Measurements from ENCODE around the gene NPAS3.

Gene NPAS3

DNA sequence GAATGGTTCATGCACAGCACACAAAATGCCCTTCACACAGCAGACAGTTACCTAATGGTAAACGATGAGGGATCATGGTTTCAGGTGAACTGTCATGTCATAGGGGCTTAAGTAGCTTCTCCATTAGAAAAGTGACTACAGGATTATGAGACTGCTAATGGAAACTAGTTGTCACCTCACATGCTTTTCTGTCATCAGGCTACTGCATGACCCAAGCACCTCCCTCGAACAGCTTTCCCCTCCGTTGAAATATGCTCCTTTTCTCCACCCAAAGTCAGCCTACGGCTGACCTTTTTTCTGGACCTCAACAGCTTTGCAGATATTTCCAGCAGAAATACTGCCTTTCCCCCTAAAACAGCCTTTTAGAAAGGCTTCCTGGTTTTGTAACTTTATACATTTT lies 544.9 kb downstream of the NPAS3 start:
- Histone ChIP-seq H3K18ac (ENCODE audit: low read length) (no peak overlapping the region), H2BK120ac (ENCODE audit: insufficient read depth, low read length, poor library complexity) (no peak overlapping the region), H4K8ac (ENCODE audit: low read depth, low read length) (no peak overlapping the region), H4K91ac (ENCODE audit: low read depth, low read length) (no peak overlapping the region), H2AFZ (ENCODE audit: insufficient read depth, low read length, poor library complexity) (no peak overlapping the region), H3K27ac (ENCODE audit: low read depth, low read length) (no peak overlapping the region), H3K4ac (ENCODE audit: low read depth, low read length) (no peak overlapping the region), H2BK12ac (ENCODE audit: low read length) (no peak overlapping the region), H2AK5ac (ENCODE audit: low read length) (no peak overlapping the region), H2BK5ac (ENCODE audit: low read depth, low read length, poor library complexity) (no peak overlapping the region), H3K9ac (ENCODE audit: low read length) (no peak overlapping the region), H3K36me3 (ENCODE audit: control insufficient read depth in 1 of 2, insufficient read depth in 2 of 2, low read length in 2 of 2) (no peaks in the 10 kb centered on the region), H3K4me2 (ENCODE audit: low read length) (no peak overlapping the region), H3K79me1 (ENCODE audit: low read length) (no peaks in the 10 kb centered on the region), H3K79me2 (ENCODE audit: control insufficient read depth, insufficient read depth, low read length, poor library complexity) (no peaks in the 10 kb centered on the region), H3K23ac (ENCODE audit: low read length) (no peak overlapping the region), H3K14ac (ENCODE audit: low read length) (no peak overlapping the region), H4K12ac (ENCODE audit: low read depth, low read length) (no peak overlapping the region), H3K4me1 (ENCODE audit: control insufficient read depth in 1 of 2, insufficient read depth in 2 of 2, low read length in 2 of 2) (no peaks in the 10 kb centered on the region), H3K27me3 (ENCODE audit: insufficient read depth, low read length) (no peaks in the 10 kb centered on the region), H3K4me3 (ENCODE audit: low read depth, low read length) (no peak overlapping the region), H3K9me3 (ENCODE audit: insufficient read depth, low read depth, low read length) (no peaks in the 10 kb centered on the region)
- WGBS (ENCODE audit: extremely low coverage, insufficient coverage, insufficient read length), result no CpG with 5 or more reads among the region's 4 CpGs
- DNase-seq, result no peak

DNA sequence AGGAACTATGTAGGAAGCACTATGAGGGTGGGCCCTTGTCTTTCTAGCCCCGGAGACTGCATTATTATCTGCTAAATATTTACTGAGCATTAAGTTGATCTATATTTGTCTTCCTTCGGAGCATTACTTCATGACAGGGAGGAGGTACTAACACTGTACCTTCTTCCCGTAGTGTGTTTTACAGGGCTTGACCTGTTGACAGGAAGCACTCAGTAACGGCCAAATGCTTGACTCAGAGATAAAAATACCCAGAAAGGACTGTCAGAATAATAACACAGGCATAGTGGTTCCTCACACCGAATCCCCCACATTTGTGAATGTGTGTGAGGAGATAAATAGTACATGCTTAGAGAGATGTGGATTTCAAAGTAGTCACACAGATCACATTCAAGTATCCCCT lies 545.6 kb downstream of the NPAS3 start:
- Histone ChIP-seq H3K23ac (ENCODE audit: low read length) (no peak overlapping the region), H2BK12ac (ENCODE audit: low read length) (no peak overlapping the region), H2BK5ac (ENCODE audit: low read depth, low read length, poor library complexity) (no peak overlapping the region), H4K91ac (ENCODE audit: low read depth, low read length) (no peak overlapping the region), H3K4me2 (ENCODE audit: low read length) (no peak overlapping the region), H3K18ac (ENCODE audit: low read length) (no peak overlapping the region), H3K27ac (ENCODE audit: low read depth, low read length) (no peak overlapping the region), H3K14ac (ENCODE audit: low read length) (no peak overlapping the region), H3K9me3 (ENCODE audit: insufficient read depth, low read depth, low read length) (no peaks in the 10 kb centered on the region), H3K4me3 (ENCODE audit: low read depth, low read length) (no peak overlapping the region), H3K9ac (ENCODE audit: low read length) (no peak overlapping the region), H3K36me3 (ENCODE audit: control insufficient read depth in 1 of 2, insufficient read depth in 2 of 2, low read length in 2 of 2) (no peaks in the 10 kb centered on the region), H2AK5ac (ENCODE audit: low read length) (no peak overlapping the region), H3K79me2 (ENCODE audit: control insufficient read depth, insufficient read depth, low read length, poor library complexity) (no peaks in the 10 kb centered on the region), H4K12ac (ENCODE audit: low read depth, low read length) (no peak overlapping the region), H3K79me1 (ENCODE audit: low read length) (no peaks in the 10 kb centered on the region), H3K4ac (ENCODE audit: low read depth, low read length) (no peak overlapping the region), H3K4me1 (ENCODE audit: control insufficient read depth in 1 of 2, insufficient read depth in 2 of 2, low read length in 2 of 2) (no peaks in the 10 kb centered on the region), H4K8ac (ENCODE audit: low read depth, low read length) (no peak overlapping the region), H3K27me3 (ENCODE audit: insufficient read depth, low read length) (no peaks in the 10 kb centered on the region), H2BK120ac (ENCODE audit: insufficient read depth, low read length, poor library complexity) (no peak overlapping the region), H2AFZ (ENCODE audit: insufficient read depth, low read length, poor library complexity) (no peak overlapping the region)
- WGBS (ENCODE audit: extremely low coverage, insufficient coverage, insufficient read length), result no CpG with 5 or more reads among the region's 5 CpGs
- DNase-seq, result no peak

DNA sequence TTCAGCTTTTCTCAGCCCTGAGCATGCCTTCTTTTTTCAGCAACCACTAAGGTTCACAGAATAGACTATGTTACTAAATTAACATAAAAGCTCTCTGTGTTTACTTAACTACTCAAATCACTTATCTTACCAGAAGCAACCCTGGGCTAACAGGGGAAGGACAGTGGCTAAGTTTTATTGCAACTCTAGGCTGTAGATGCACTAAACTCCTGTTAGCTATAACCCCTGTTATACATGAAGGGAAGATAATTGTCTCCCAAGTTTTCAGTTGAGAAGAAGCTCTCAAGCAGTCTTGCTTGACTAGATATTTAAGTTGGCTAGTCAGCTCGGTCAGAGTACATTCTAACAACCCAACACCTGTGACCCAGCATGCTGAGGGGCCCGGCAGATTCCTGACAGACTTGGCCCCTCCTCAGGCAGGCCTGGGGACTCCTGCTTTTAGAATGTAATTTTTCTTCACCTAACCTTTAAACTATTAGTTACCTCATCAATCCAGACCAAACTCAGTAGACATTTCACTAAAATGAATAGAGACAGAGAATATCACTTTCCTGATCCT lies 547.7 kb downstream of the NPAS3 start:
- Histone ChIP-seq H2AFZ (ENCODE audit: insufficient read depth, low read length, poor library complexity) (no peak overlapping the region), H3K9ac (ENCODE audit: low read length) (no peak overlapping the region), H2BK12ac (ENCODE audit: low read length) (no peak overlapping the region), H3K18ac (ENCODE audit: low read length) (no peak overlapping the region), H3K14ac (ENCODE audit: low read length) (no peak overlapping the region), H4K91ac (ENCODE audit: low read depth, low read length) (no peak overlapping the region), H3K27ac (ENCODE audit: low read depth, low read length) (no peak overlapping the region), H4K12ac (ENCODE audit: low read depth, low read length) (no peak overlapping the region), H3K23ac (ENCODE audit: low read length) (no peak overlapping the region), H3K4me3 (ENCODE audit: low read depth, low read length) (no peak overlapping the region), H3K4me1 (ENCODE audit: control insufficient read depth in 1 of 2, insufficient read depth in 2 of 2, low read length in 2 of 2) (no peaks in the 10 kb centered on the region), H2BK5ac (ENCODE audit: low read depth, low read length, poor library complexity) (no peak overlapping the region), H4K8ac (ENCODE audit: low read depth, low read length) (no peak overlapping the region), H2AK5ac (ENCODE audit: low read length) (no peak overlapping the region), H3K27me3 (ENCODE audit: insufficient read depth, low read length) (no peaks in the 10 kb centered on the region), H2BK120ac (ENCODE audit: insufficient read depth, low read length, poor library complexity) (no peak overlapping the region), H3K4ac (ENCODE audit: low read depth, low read length) (no peak overlapping the region), H3K9me3 (ENCODE audit: insufficient read depth, low read depth, low read length) (no peaks in the 10 kb centered on the region), H3K4me2 (ENCODE audit: low read length) (no peak overlapping the region), H3K79me1 (ENCODE audit: low read length) (no peaks in the 10 kb centered on the region), H3K36me3 (ENCODE audit: control insufficient read depth in 1 of 2, insufficient read depth in 2 of 2, low read length in 2 of 2) (no peaks in the 10 kb centered on the region), H3K79me2 (ENCODE audit: control insufficient read depth, insufficient read depth, low read length, poor library complexity) (no peaks in the 10 kb centered on the region)
- DNase-seq, result no peak
- no CpG with 5 or more reads among the region's 2 CpGs for WGBS (ENCODE audit: extremely low coverage, insufficient coverage, insufficient read length)

DNA sequence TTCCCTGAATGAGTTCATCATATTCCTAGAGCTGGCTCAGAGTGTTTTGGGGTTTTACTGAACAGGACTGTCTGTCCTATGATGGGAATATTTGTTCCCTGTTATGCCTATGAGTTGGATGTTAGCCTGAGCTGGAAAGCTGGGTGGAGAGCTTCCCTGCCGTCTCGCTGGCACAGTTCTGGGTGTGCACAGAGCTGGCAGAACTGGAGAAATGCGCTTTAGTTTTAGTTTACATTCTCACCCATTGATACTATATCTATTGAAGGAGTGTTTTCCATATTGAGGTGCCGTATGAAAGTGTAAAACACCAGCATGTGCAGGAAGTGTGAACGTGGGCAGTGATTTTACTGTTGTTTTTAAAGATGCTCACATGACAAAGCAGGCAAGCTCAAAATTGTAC lies 549.9 kb downstream of the NPAS3 start:
- no CpG with 5 or more reads among the region's 5 CpGs for WGBS (ENCODE audit: extremely low coverage, insufficient coverage, insufficient read length)
- Histone ChIP-seq H3K4me2 (ENCODE audit: low read length) (no peak overlapping the region), H3K23ac (ENCODE audit: low read length) (no peak overlapping the region)

More for the DNA sequence above, 549.9 kb downstream of the NPAS3 start:
- Histone ChIP-seq H3K79me1 (ENCODE audit: low read length) (no peaks in the 10 kb centered on the region), H2BK5ac (ENCODE audit: low read depth, low read length, poor library complexity) (no peak overlapping the region), H3K4me1 (ENCODE audit: control insufficient read depth in 1 of 2, insufficient read depth in 2 of 2, low read length in 2 of 2) (no peaks in the 10 kb centered on the region), H2AK5ac (ENCODE audit: low read length) (no peak overlapping the region), H3K14ac (ENCODE audit: low read length) (no peak overlapping the region), H2AFZ (ENCODE audit: insufficient read depth, low read length, poor library complexity) (no peak overlapping the region), H2BK120ac (ENCODE audit: insufficient read depth, low read length, poor library complexity) (no peak overlapping the region), H2BK12ac (ENCODE audit: low read length) (no peak overlapping the region), H3K36me3 (ENCODE audit: control insufficient read depth in 1 of 2, insufficient read depth in 2 of 2, low read length in 2 of 2) (no peaks in the 10 kb centered on the region), H3K9me3 (ENCODE audit: insufficient read depth, low read depth, low read length) (no peaks in the 10 kb centered on the region), H3K4ac (ENCODE audit: low read depth, low read length) (no peak overlapping the region), H4K12ac (ENCODE audit: low read depth, low read length) (no peak overlapping the region), H3K9ac (ENCODE audit: low read length) (no peak overlapping the region), H3K27ac (ENCODE audit: low read depth, low read length) (no peak overlapping the region), H3K27me3 (ENCODE audit: insufficient read depth, low read length) (no peaks in the 10 kb centered on the region), H4K91ac (ENCODE audit: low read depth, low read length) (no peak overlapping the region), H3K18ac (ENCODE audit: low read length) (no peak overlapping the region), H3K4me3 (ENCODE audit: low read depth, low read length) (no peak overlapping the region), H3K79me2 (ENCODE audit: control insufficient read depth, insufficient read depth, low read length, poor library complexity) (no peaks in the 10 kb centered on the region), H4K8ac (ENCODE audit: low read depth, low read length) (no peak overlapping the region)
- DNase-seq, result no peak

Measured in trophoblast cell (in vitro differentiated cells and primary cell).